ENCODE measurements around the gene ARID5B.

GRCh38 chr10:61852261-61852660 lies 49.2 kb upstream of the ARID5B start:
- TF ChIP-seq CTCF (conservative IDR thresholded peaks at IDR 0.05; ENCODE audit: low read depth, low read length) (no peak), POLR2A (IDR thresholded peaks at IDR 0.05; ENCODE audit: low read depth, low read length) (no peak), FOS (IDR thresholded peaks at IDR 0.05; ENCODE audit: low read depth, low read length) (no peak), ELK1 (IDR thresholded peaks at IDR 0.05; ENCODE audit: borderline replicate concordance, low read depth, low read length) (no peak), USF2 (IDR thresholded peaks at IDR 0.05; ENCODE audit: low read depth, low read length) (no peak), MXI1 (IDR thresholded peaks at IDR 0.05; ENCODE audit: borderline replicate concordance, low read depth, low read length) (no peak), RFX5 (IDR thresholded peaks at IDR 0.05; ENCODE audit: low read depth, low read length) (no peak), CEBPB (IDR thresholded peaks at IDR 0.05; ENCODE audit: low read depth, low read length) (no peak)
